ENCODE results near the gene MRGPRF. TPM values are rescaled to one million over a fixed set of nuclear protein-coding genes. Genes with fewer than 3 reads are reported as not detected.

Gene MRGPRF
- total and polyA plus RNA-seq, 2 of the 8 experiments (the other 6 are each of a cell fraction or from before 2014, with no cell fraction given) = 7.5 to 11.0 TPM

GRCh38 chr11:69055212-69055586 lies 42.2 kb upstream of the MRGPRF start:
- Histone ChIP-seq H3K23ac (ENCODE audit: insufficient read length) (no peak overlapping the region), H2BK15ac (ENCODE audit: low read length) (no peak overlapping the region), H2AK5ac (ENCODE audit: low read depth, low read length) (no peak overlapping the region), H2BK5ac (ENCODE audit: low read depth, low read length) (no peak overlapping the region; the same call in 1 of the 2 replicates), H3K79me1 (ENCODE audit: low read depth, low read length) (peaks cover 24% of the 10 kb centered on the region), H2BK120ac (replicated peaks; ENCODE audit: low read depth, low read length) (no peak overlapping the region), H3K4me3 (ENCODE audit: extremely low read depth in 1 of 4, insufficient read depth in 2 of 4, low read depth in 3 of 4, low read length in 4 of 4) (no peak overlapping the region), H3K4me2 (ENCODE audit: insufficient read depth in 1 of 2, low read depth in 2 of 2, low read length in 2 of 2) (no peak overlapping the region), H3K27ac (ENCODE audit: low read depth, low read length) (no peak overlapping the region), H3K14ac (ENCODE audit: insufficient read length) (no peak overlapping the region), H3K9ac (replicated peaks in 1 of 4; ENCODE audit: extremely low read depth in 1 of 4, low read depth in 3 of 4, low read length in 3 of 4) (no peak overlapping the region), H3K23me2 (ENCODE audit: low read depth, low read length) (no peaks in the 10 kb centered on the region), H3K27me3 (replicated peaks in 1 of 4; ENCODE audit: control insufficient read depth in 3 of 4, extremely low read depth in 1 of 4, insufficient read depth in 3 of 4, low read length in 3 of 4) (no peaks in the 10 kb centered on the region), H3K4ac (replicated peaks; ENCODE audit: insufficient read length, low read depth, low read length) (no peak overlapping the region), H3K79me2 (ENCODE audit: control insufficient read depth in 1 of 2, insufficient read depth in 2 of 2, low read length in 2 of 2) (peaks cover 0 to 37% of the 10 kb centered on the region in 2 experiments; a peak in 3 of 4 replicates), H4K5ac (ENCODE audit: insufficient read length, low read depth, low read length) (no peak overlapping the region), H3K9me3 (ENCODE audit: insufficient read depth in 2 of 2, low read depth in 1 of 2, low read length in 1 of 2) (no peaks in the 10 kb centered on the region), H3K56ac (replicated peaks; ENCODE audit: insufficient read length, low read depth, low read length) (no peak overlapping the region), H3K18ac (ENCODE audit: extremely low read depth, low read length) (no peak overlapping the region), H3K36me3 (ENCODE audit: control insufficient read depth in 2 of 4, insufficient read depth in 4 of 4, low read length in 3 of 4) (peaks cover 0 to 13% (median 4%) of the 10 kb centered on the region in 4 experiments; a peak in 6 of 8 replicates), H4K8ac (ENCODE audit: extremely low read depth, insufficient read depth, low read length) (no peak overlapping the region), H4K20me1 (replicated peaks in 1 of 2; ENCODE audit: control insufficient read depth in 1 of 2, insufficient read depth in 2 of 2, low read length in 2 of 2) (peaks cover 6 to 31% of the 10 kb centered on the region in 2 experiments), H2AFZ (ENCODE audit: low read length) (no peak overlapping the region), H2BK20ac (ENCODE audit: low read length) (no peak overlapping the region), H2BK12ac (ENCODE audit: low read depth, low read length) (no peak overlapping the region), H4K91ac (replicated peaks; ENCODE audit: insufficient read length, low read length) (no peak overlapping the region), H3K4me1 (replicated peaks in 1 of 4; ENCODE audit: control insufficient read depth in 3 of 4, insufficient read depth in 4 of 4, low read length in 3 of 4) (peaks cover 0 to 3% (median under 1%) of the 10 kb centered on the region in 4 experiments; a peak in 2 of 7 replicates)
- ChIA-PET POLR2A (ENCODE audit: partially characterized antibody) (no interaction called here), CTCF (ENCODE audit: partially characterized antibody) (interaction anchor here (0.9 to 1.5 kb wide), 6 partner anchors 11 to 122 kb away, joined by 3 to 5 read pairs (median 3); no protein-coding TSS in a partner anchor)
- TF ChIP-seq NRF1 (IDR thresholded peaks at IDR 0.05; ENCODE audit: low read depth, low read length) = no peak
- DNase-seq (ENCODE audit: low read depth in 1 of 2, low spot score in 2 of 2) = no peak
- WGBS, 2 experiments (ENCODE audit: extremely low coverage in 1 of 2, insufficient coverage in 1 of 2, insufficient read length in 1 of 2, insufficient replicate concordance in 2 of 2, low coverage in 1 of 2, low lambda C conversion rate in 2 of 2, missing lambda C conversion rate in 1 of 2) = 91% methylated on average over 21 of the region's 21 CpGs; no CpG with 5 or more reads in 1 of the 2 experiments
- no peak for FAIRE-seq

Data from H1 (cell line).